KMS-11 (cell line): ENCODE data around the gene ATXN2.

Experiments used
- H2AFZ ChIP-seq: fragments of 200-600 bp; sonication (generic); 2 replicates; pipeline ENCODE4 v1.6.1; 2016; ENCODE audit warnings: antibody characterized with exemption, mixed run types, low read depth
- H3K27ac ChIP-seq: fragments of 200-600 bp; sonication (generic); 2 replicates; pipeline ENCODE4 v1.6.1; 2016; ENCODE audit warnings: mild to moderate bottlenecking, mixed run types
- H3K27me3 ChIP-seq: fragments of 200-600 bp; sonication (generic); 2 replicates; pipeline ENCODE4 v1.6.1; 2017; ENCODE audit warnings: mild to moderate bottlenecking, low read depth, mixed run types, moderate library complexity; ENCODE audit not compliant: insufficient read depth
- H3K36me3 ChIP-seq: fragments of 200-600 bp; sonication (generic); 2 replicates; pipeline ENCODE4 v1.6.1; 2017; ENCODE audit warnings: mild to moderate bottlenecking, mixed run types; ENCODE audit not compliant: insufficient read depth
- H3K4me1 ChIP-seq: fragments of 200-600 bp; sonication (generic); 2 replicates; pipeline ENCODE4 v1.6.1; 2016; ENCODE audit warnings: mild to moderate bottlenecking, low read depth, mixed run types; ENCODE audit not compliant: poor library complexity, severe bottlenecking
- H3K4me2 ChIP-seq: fragments of 200-600 bp; sonication (generic); 2 replicates; pipeline ENCODE4 v1.7.0; 2016; ENCODE audit warnings: mild to moderate bottlenecking, mixed run types
- H3K4me3 ChIP-seq: fragments of 200-600 bp; sonication (generic); IDR thresholded peaks from 2 replicates; pipeline ENCODE4 v1.6.1; 2017; ENCODE audit warnings: low read depth, low read length, mixed read lengths; ENCODE audit not compliant: insufficient read depth
- H3K79me2 ChIP-seq: fragments of 200-600 bp; sonication (generic); 2 replicates; pipeline ENCODE4 v1.6.1; 2016; ENCODE audit warnings: low read depth, mixed run types; ENCODE audit not compliant: insufficient read depth
- H3K9ac ChIP-seq: fragments of 200-600 bp; sonication (generic); 2 replicates; pipeline ENCODE4 v1.6.1; 2016; ENCODE audit warnings: mild to moderate bottlenecking, mixed run types
- H4K20me1 ChIP-seq: fragments of 200-600 bp; sonication (generic); 2 replicates; pipeline ENCODE4 v1.6.1; 2016; ENCODE audit warnings: mild to moderate bottlenecking, mixed run types; ENCODE audit not compliant: insufficient read depth
- CTCF ChIP-seq: fragments of 200-600 bp; sonication (generic); conservative IDR thresholded peaks from 2 replicates; pipeline ENCODE4 v1.6.1; 2017; ENCODE audit warnings: low read depth, mild to moderate bottlenecking, antibody characterized with exemption, low read length, moderate library complexity, mixed read lengths

Gene ATXN2

GRCh38 chr12:111424793-111425251 lies 174.3 kb downstream of the ATXN2 start:
- 0 out of 2 replicates have a peak, but pooled peaks have one; percentile 12 for TF ChIP-seq CTCF
- Histone ChIP-seq H3K27ac (no peak overlapping the region), H3K36me3 (no peaks in the 10 kb centered on the region), H4K20me1 (no peaks in the 10 kb centered on the region), H3K4me1 (peaks cover 54% of the 10 kb centered on the region), H3K9ac (no peak overlapping the region), H3K27me3 (no peaks in the 10 kb centered on the region), H3K4me3 (no peak overlapping the region), H3K4me2 (no peak overlapping the region), H2AFZ (no peak overlapping the region), H3K79me2 (peaks cover 11% of the 10 kb centered on the region; the same call in 1 of the 2 replicates)

GRCh38 chr12:111424189-111424792 lies 174.8 kb downstream of the ATXN2 start:
- no peak overlapping the region for H3K27ac ChIP-seq
- H2AFZ ChIP-seq = no peak overlapping the region
- H4K20me1 ChIP-seq = no peaks in the 10 kb centered on the region
- no peak overlapping the region for H3K4me3 ChIP-seq
- no peaks in the 10 kb centered on the region for H3K27me3 ChIP-seq
- peaks cover 9% of the 10 kb centered on the region; the same call in 1 of the 2 replicates for H3K79me2 ChIP-seq
- no peaks in the 10 kb centered on the region for H3K36me3 ChIP-seq
- peaks cover 49% of the 10 kb centered on the region for H3K4me1 ChIP-seq
- no peak overlapping the region for H3K9ac ChIP-seq
- TF ChIP-seq CTCF = no peak
- H3K4me2 ChIP-seq = no peak overlapping the region

GRCh38 chr12:111420494-111420893 lies 178.6 kb downstream of the ATXN2 start:
- no peak for TF ChIP-seq CTCF
- Histone ChIP-seq H3K4me3 (no peak overlapping the region), H3K36me3 (no peaks in the 10 kb centered on the region), H3K27ac (no peak overlapping the region), H3K27me3 (no peaks in the 10 kb centered on the region), H4K20me1 (no peaks in the 10 kb centered on the region), H3K79me2 (peaks cover 9% of the 10 kb centered on the region; the same call in 1 of the 2 replicates), H3K4me1 (peaks cover 15% of the 10 kb centered on the region), H2AFZ (no peak overlapping the region), H3K9ac (no peak overlapping the region), H3K4me2 (no peak overlapping the region)

- H2AFZ ChIP-seq = no peak overlapping the region
- no peak overlapping the region for H3K4me2 ChIP-seq
- no peak for TF ChIP-seq CTCF
- no peak overlapping the region for H3K4me3 ChIP-seq
- H3K36me3 ChIP-seq = no peaks in the 10 kb centered on the region
- H3K9ac ChIP-seq = no peak overlapping the region
- H3K79me2 ChIP-seq = peaks cover 14% of the 10 kb centered on the region; the same call in 1 of the 2 replicates
- H3K27ac ChIP-seq = no peak overlapping the region
- H4K20me1 ChIP-seq = no peaks in the 10 kb centered on the region
- no peaks in the 10 kb centered on the region for H3K27me3 ChIP-seq
- H3K4me1 ChIP-seq = peaks cover 10% of the 10 kb centered on the region
Observed at GRCh38 chr12:111419784-111420183, 179.3 kb downstream of the ATXN2 start.
